ENCODE measurements around the gene SERF2.
"Not testable (repeated sequence)": the region's sequence is repeated elsewhere in the genome, so short reads cannot be mapped to it uniquely, and the experiment has no call there.

Gene SERF2

DNA sequence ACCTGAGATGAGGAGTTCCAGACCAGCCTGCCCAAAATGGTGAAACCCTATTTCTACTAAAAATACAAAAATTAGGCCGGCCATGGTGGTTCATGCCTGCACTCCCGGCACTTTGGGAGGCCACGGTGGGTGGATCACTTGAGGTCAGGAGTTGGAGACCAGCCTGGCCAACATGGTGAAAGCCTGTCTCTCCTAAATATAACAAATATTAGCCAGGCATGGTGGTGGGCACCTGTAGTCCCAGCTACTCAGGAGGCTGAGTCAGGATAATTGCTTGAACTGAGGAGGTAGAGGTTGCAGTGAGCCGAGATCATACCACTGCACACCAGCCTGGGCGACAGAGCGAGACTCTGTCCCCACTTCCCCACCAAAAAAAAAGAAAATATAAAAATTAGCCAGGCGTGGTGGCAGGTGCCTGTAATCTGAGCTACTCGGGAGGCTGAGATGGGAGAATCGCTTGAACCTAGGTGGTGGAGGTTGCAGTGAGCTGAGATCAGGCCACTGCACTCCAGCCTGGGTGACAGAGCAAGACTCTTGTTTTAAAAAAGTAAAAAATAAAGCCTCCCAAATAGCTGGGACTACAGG, 38.7 kb downstream of the SERF2 start:
- not testable (repeated sequence) for DNase-seq

DNA sequence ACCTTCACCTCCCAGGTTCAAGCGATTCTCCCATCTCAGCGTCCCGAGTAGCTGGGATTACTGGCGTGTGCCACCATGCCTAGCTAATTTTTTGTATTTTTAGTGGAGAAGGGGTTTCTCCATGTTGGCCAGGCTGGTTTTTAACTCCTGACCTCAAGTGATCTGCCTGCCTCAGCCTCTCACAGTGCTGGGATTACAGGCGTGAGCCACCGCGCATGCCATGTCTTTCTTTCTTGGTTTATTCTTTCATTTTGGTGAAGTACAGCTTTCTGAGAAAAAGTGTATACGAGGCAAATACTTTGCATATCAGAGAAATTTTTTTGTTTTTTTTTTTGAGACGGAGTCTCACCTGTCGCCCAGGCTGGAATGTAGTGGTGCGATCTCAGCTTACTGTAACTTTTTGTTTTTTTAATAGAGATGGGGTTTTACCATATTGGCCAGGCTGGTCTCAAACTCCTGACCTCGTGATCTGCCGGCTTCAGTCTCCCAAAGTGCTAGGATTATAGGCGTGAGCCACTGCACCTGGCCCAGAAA, 39.5 kb downstream of the SERF2 start:
- DNase-seq: not testable (repeated sequence)

DNA sequence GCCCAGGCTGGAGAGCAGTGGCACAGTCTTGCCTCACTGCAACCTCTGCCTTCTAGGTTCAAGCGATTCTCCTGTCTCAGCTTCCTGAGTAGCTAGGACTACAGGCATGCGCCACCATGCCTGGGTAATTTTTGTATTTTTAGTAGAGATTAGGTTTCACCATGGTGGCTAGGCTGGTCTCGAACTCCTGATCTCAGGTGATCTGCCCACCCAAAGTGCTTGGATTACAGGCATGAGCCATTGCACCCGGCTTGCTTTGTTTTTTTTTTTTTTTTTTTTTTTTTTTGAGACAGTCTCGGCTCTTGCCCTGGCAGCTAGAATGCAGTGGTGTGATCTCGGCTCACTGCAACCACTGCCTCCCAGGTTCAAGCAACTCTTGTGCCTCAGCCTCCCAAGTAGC, 40.4 kb downstream of the SERF2 start:
- not testable (repeated sequence) for DNase-seq

DNA sequence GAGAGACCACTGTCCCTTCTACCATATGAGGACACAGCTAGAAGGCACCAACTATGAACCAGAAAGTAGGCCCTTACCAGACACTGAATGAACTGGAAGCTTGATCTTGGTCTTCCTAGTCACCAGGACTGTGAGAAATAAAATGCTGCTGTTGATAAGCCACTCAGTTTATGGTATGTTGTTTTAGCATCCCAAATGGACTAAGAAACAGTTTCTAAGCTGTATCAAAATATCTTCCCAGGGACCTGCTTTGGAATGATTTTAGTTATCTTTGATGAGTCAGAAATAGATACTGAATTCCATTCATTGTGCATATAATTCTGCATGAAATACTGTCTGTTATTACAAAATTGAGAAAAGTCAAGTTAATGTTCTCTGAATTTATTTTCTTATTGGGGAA, 53.3 kb downstream of the SERF2 start:
- no peak for DNase-seq
